ENCODE measurements around the gene TMPRSS9.

GRCh38 chr19:2443785-2444182 is 83.7 kb downstream of the TMPRSS9 start:
- TF ChIP-seq GATA2 (IDR thresholded peaks at IDR 0.05; ENCODE audit: low read depth, low read length) = no peak
- TF ChIP-seq GATA3 (IDR thresholded peaks at IDR 0.05; ENCODE audit: low read depth, low read length) = no peak

Data from SH-SY5Y (cell line).